ENCODE results near the gene VPS26B.

Gene VPS26B

GRCh38 chr11:134228625-134229024 lies 4.2 kb downstream of the VPS26B start:
- Histone ChIP-seq H3K4me1 (ENCODE audit: insufficient read depth, low read length) (peaks cover 47% of the 10 kb centered on the region), H3K27me3 (ENCODE audit: insufficient read depth, low read length, poor library complexity) (no peaks in the 10 kb centered on the region), H3K9me3 (ENCODE audit: insufficient read depth, low read length, severe bottlenecking) (no peaks in the 10 kb centered on the region), H4K20me1 (ENCODE audit: insufficient read depth, low read length) (peaks cover 48% of the 10 kb centered on the region), H3K4me2 (ENCODE audit: insufficient read depth, low read length) (peak overlapping the region; percentile 37; the same call in 1 of the 2 replicates), H2AFZ (ENCODE audit: low read depth, low read length) (no peak overlapping the region), H3K9ac (ENCODE audit: low read depth, low read length) (no peak overlapping the region), H3K79me2 (ENCODE audit: insufficient read depth, low read length) (peaks cover 95% of the 10 kb centered on the region), H3K36me3 (ENCODE audit: insufficient read depth, low read length) (peaks cover 54% of the 10 kb centered on the region), H3K27ac (ENCODE audit: low read length) (no peak overlapping the region), H3K4me3 (ENCODE audit: low read depth in 1 of 2, low read length in 2 of 2) (no peak overlapping the region)
- ATAC-seq (ENCODE audit: insufficient read depth, low read depth): peak; percentile 14; the same call in 1 of the 3 replicates
- peak; percentile 50 for DNase-seq
- no peak for TF ChIP-seq EZH2 (IDR thresholded peaks at IDR 0.05; ENCODE audit: borderline replicate concordance, low read depth, low read length, severe bottlenecking)
- TF ChIP-seq, protein P1, sequence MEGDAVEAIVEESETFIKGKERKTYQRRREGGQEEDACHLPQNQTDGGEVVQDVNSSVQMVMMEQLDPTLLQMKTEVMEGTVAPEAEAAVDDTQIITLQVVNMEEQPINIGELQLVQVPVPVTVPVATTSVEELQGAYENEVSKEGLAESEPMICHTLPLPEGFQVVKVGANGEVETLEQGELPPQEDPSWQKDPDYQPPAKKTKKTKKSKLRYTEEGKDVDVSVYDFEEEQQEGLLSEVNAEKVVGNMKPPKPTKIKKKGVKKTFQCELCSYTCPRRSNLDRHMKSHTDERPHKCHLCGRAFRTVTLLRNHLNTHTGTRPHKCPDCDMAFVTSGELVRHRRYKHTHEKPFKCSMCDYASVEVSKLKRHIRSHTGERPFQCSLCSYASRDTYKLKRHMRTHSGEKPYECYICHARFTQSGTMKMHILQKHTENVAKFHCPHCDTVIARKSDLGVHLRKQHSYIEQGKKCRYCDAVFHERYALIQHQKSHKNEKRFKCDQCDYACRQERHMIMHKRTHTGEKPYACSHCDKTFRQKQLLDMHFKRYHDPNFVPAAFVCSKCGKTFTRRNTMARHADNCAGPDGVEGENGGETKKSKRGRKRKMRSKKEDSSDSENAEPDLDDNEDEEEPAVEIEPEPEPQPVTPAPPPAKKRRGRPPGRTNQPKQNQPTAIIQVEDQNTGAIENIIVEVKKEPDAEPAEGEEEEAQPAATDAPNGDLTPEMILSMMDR (IDR thresholded peaks at IDR 0.05; ENCODE audit: borderline replicate concordance, extremely low read depth, low read length, poor library complexity, severe bottlenecking): no peak

GRCh38 chr11:134229126-134229790 lies 4.8 kb downstream of the VPS26B start:
- Histone ChIP-seq H3K36me3 (ENCODE audit: insufficient read depth, low read length) (peaks cover 58% of the 10 kb centered on the region), H3K9ac (ENCODE audit: low read depth, low read length) (no peak overlapping the region), H3K27me3 (ENCODE audit: insufficient read depth, low read length, poor library complexity) (no peaks in the 10 kb centered on the region), H3K4me2 (ENCODE audit: insufficient read depth, low read length) (peak overlapping the region; percentile 18), H3K27ac (ENCODE audit: low read length) (no peak overlapping the region), H4K20me1 (ENCODE audit: insufficient read depth, low read length) (peaks cover 54% of the 10 kb centered on the region), H3K4me3 (ENCODE audit: low read depth in 1 of 2, low read length in 2 of 2) (no peak overlapping the region), H3K9me3 (ENCODE audit: insufficient read depth, low read length, severe bottlenecking) (no peaks in the 10 kb centered on the region), H3K79me2 (ENCODE audit: insufficient read depth, low read length) (peaks cover 97% of the 10 kb centered on the region), H2AFZ (ENCODE audit: low read depth, low read length) (no peak overlapping the region), H3K4me1 (ENCODE audit: insufficient read depth, low read length) (peaks cover 47% of the 10 kb centered on the region)
- DNase-seq (no peak), ATAC-seq (ENCODE audit: insufficient read depth, low read depth) (no peak)
- no peak for TF ChIP-seq EZH2 (IDR thresholded peaks at IDR 0.05; ENCODE audit: borderline replicate concordance, low read depth, low read length, severe bottlenecking)
- TF ChIP-seq, protein P1 (IDR thresholded peaks at IDR 0.05; ENCODE audit: borderline replicate concordance, extremely low read depth, low read length, poor library complexity, severe bottlenecking): no peak

GRCh38 chr11:134230339-134230738 lies 5.9 kb downstream of the VPS26B start:
- H3K9me3 ChIP-seq (ENCODE audit: insufficient read depth, low read length, severe bottlenecking): no peaks in the 10 kb centered on the region
- H3K4me3 ChIP-seq (ENCODE audit: low read depth in 1 of 2, low read length in 2 of 2): no peak overlapping the region
- no peak for ATAC-seq (ENCODE audit: insufficient read depth, low read depth)
- peaks cover 47% of the 10 kb centered on the region for H3K4me1 ChIP-seq (ENCODE audit: insufficient read depth, low read length)
- DNase-seq: no peak
- no peak overlapping the region; the same call in 1 of the 2 replicates for H3K27ac ChIP-seq (ENCODE audit: low read length)
- no peaks in the 10 kb centered on the region for H3K27me3 ChIP-seq (ENCODE audit: insufficient read depth, low read length, poor library complexity)
- peaks cover 99% of the 10 kb centered on the region for H3K79me2 ChIP-seq (ENCODE audit: insufficient read depth, low read length)
- H4K20me1 ChIP-seq (ENCODE audit: insufficient read depth, low read length): peaks cover 59% of the 10 kb centered on the region
- no peak overlapping the region for H3K9ac ChIP-seq (ENCODE audit: low read depth, low read length)
- peak overlapping the region; percentile 15; the same call in 1 of the 2 replicates for H3K4me2 ChIP-seq (ENCODE audit: insufficient read depth, low read length)
- H3K36me3 ChIP-seq (ENCODE audit: insufficient read depth, low read length): peaks cover 67% of the 10 kb centered on the region
- H2AFZ ChIP-seq (ENCODE audit: low read depth, low read length): no peak overlapping the region
- no peak for TF ChIP-seq EZH2 (IDR thresholded peaks at IDR 0.05; ENCODE audit: borderline replicate concordance, low read depth, low read length, severe bottlenecking)
- TF ChIP-seq, protein P1 (IDR thresholded peaks at IDR 0.05; ENCODE audit: borderline replicate concordance, extremely low read depth, low read length, poor library complexity, severe bottlenecking): no peak
